Calu3 (cell line): ENCODE data around the gene ZNF507. TPM values are rescaled to one million over a fixed set of nuclear protein-coding genes. Genes with fewer than 3 reads are reported as not detected.

Experiments
- BruUV-seq: library from RNA; stranded (reverse); fragments of 400-500 nt; replicated peaks from 2 replicates; lab custom pipeline; 2021; lab: Mats Ljungman, UMichigan
- CTCF ChIA-PET: fragments of 300-600 bp; sonication (Branson Sonifier 250); formaldehyde crosslinking; loops from one replicate; lab custom pipeline; 2022; ENCODE audit warnings: antibody characterized with exemption; lab: Charles Lee
- DNase-seq: peaks from one replicate; pipeline ENCODE4 v3.0.0; 2022
- H3K27ac Mint-ChIP-seq: one replicate; pipeline ENCODE4 v1.8.0; 2022; ENCODE audit warnings: mixed read lengths; ENCODE audit not compliant: unreplicated experiment
- H3K27me3 Mint-ChIP-seq: one replicate; pipeline ENCODE4 v1.8.0; 2022; ENCODE audit warnings: mixed read lengths; ENCODE audit not compliant: unreplicated experiment
- H3K36me3 Mint-ChIP-seq: one replicate; pipeline ENCODE4 v1.8.0; 2022; ENCODE audit warnings: mild to moderate bottlenecking, moderate library complexity, mixed read lengths; ENCODE audit not compliant: insufficient read depth, unreplicated experiment
- H3K4me1 Mint-ChIP-seq: one replicate; pipeline ENCODE4 v1.8.0; 2022; ENCODE audit warnings: mild to moderate bottlenecking, low read depth, mixed read lengths; ENCODE audit not compliant: unreplicated experiment
- H3K4me3 Mint-ChIP-seq: one replicate; pipeline ENCODE4 v1.8.0; 2022; ENCODE audit warnings: mild to moderate bottlenecking, low read depth, moderate library complexity, mixed read lengths; ENCODE audit not compliant: unreplicated experiment
- H3K9me3 Mint-ChIP-seq: one replicate; pipeline ENCODE4 v1.8.0; 2022; ENCODE audit warnings: low read depth, mixed read lengths; ENCODE audit not compliant: unreplicated experiment
- intact Hi-C: fragments of 100-400 bp; cut with micrococcal nuclease; formaldehyde crosslinking; loops from one replicate; pipeline ENCODE4 v1.10.0; 2022; ENCODE audit not compliant: unreplicated experiment
- total RNA-seq: library from RNA; stranded (reverse); gene quantifications from 2 replicates; pipeline ENCODE4 v1.2.3, GENCODE V29; 2022
- TF ChIP-seq, protein P1 (sequence below): fragments of 200-600 bp; IDR thresholded peaks from one replicate; pipeline ENCODE4 v1.8.0; 2022; ENCODE audit warnings: antibody characterized with exemption; ENCODE audit not compliant: unreplicated experiment

The ZNF507 gene
- total RNA-seq, 1 experiment from 2014 or later = 31.5 TPM

- H3K4me3 Mint-ChIP-seq = no peak overlapping the region
- no peaks in the 10 kb centered on the region for H3K9me3 Mint-ChIP-seq
- CTCF ChIA-PET = no interaction called here
These were observed 12.2 kb upstream of the ZNF507 start for GRCh38 chr19:32333227-32333626.

GRCh38 chr19:32336259-32337083, 8.9 kb upstream of the ZNF507 start:
- Mint-ChIP-seq H3K27ac (no peak overlapping the region), H3K27me3 (peaks cover 42% of the 10 kb centered on the region), H3K9me3 (no peaks in the 10 kb centered on the region), H3K4me1 (peaks cover 13% of the 10 kb centered on the region), H3K36me3 (peaks cover 4% of the 10 kb centered on the region), H3K4me3 (no peak overlapping the region)
- CTCF ChIA-PET = interaction anchor here (1.0 to 1.9 kb wide), 4 partner anchors 14 to 245 kb away, joined by 3 to 6 read pairs (median 4); partner anchors contain the start of gene PDCD5
- DNase-seq = no peak
- TF ChIP-seq, protein P1, sequence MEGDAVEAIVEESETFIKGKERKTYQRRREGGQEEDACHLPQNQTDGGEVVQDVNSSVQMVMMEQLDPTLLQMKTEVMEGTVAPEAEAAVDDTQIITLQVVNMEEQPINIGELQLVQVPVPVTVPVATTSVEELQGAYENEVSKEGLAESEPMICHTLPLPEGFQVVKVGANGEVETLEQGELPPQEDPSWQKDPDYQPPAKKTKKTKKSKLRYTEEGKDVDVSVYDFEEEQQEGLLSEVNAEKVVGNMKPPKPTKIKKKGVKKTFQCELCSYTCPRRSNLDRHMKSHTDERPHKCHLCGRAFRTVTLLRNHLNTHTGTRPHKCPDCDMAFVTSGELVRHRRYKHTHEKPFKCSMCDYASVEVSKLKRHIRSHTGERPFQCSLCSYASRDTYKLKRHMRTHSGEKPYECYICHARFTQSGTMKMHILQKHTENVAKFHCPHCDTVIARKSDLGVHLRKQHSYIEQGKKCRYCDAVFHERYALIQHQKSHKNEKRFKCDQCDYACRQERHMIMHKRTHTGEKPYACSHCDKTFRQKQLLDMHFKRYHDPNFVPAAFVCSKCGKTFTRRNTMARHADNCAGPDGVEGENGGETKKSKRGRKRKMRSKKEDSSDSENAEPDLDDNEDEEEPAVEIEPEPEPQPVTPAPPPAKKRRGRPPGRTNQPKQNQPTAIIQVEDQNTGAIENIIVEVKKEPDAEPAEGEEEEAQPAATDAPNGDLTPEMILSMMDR = no peak
- BruUV-seq = no TSS peak
- intact Hi-C loops = no loop called here

More at GRCh38 chr19:32333227-32333626, 12.2 kb upstream of the ZNF507 start:
- Mint-ChIP-seq H3K27me3 (peaks cover 54% of the 10 kb centered on the region), H3K27ac (no peak overlapping the region), H3K36me3 (no peaks in the 10 kb centered on the region), H3K4me1 (peaks cover 13% of the 10 kb centered on the region)
- DNase-seq = no peak
- intact Hi-C loops = no loop called here
- TF ChIP-seq, protein P1 = no peak
- no TSS peak for BruUV-seq

DNA sequence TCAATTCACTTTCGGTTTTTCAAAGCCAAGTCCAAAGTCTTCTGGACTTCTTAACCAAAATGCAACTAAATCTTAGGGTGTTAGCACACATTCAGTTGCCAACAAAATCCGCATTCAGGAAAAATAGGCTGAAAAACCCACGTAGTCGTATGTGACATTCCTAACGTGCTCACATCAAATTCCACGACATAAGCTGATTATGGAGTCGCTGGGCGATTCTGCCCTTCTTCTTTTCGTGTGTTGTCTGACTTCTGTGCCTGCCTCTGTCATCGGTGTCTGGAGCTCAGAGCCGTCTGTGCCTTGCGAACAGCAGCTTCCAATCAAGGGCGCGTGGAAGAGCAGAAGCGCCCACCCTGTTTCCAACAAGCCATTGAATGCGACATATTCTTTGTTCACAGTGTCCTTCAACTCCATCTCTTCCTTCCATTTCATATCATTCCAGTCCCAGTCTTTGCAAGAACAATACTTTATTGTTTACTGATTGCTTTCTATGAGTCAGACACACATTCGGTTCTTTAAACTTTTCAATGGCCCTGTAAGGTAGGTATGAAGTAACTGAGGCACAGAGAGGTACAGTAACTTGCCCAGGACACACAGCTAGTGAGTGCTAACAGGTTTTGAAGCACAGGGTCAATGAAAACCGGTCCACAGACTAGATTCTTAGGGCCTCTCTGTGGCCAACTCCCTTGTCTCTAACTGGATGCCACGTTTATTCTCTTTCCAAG, 8.2 kb upstream of the ZNF507 start:
- BruUV-seq = no TSS peak
- CTCF ChIA-PET = interaction anchor here (0.6 to 1.9 kb wide), 6 partner anchors 14 to 1212 kb away, joined by 3 to 6 read pairs (median 4); partner anchors contain the start of gene PDCD5
- H3K27me3 Mint-ChIP-seq = peaks cover 38% of the 10 kb centered on the region
- peaks cover 4% of the 10 kb centered on the region for H3K36me3 Mint-ChIP-seq
- no peaks in the 10 kb centered on the region for H3K9me3 Mint-ChIP-seq
- no peak overlapping the region for H3K4me3 Mint-ChIP-seq
- intact Hi-C loops = no loop called here
- peaks cover 13% of the 10 kb centered on the region for H3K4me1 Mint-ChIP-seq
- TF ChIP-seq, protein P1 = no peak
- no peak for DNase-seq
- no peak overlapping the region for H3K27ac Mint-ChIP-seq

DNA sequence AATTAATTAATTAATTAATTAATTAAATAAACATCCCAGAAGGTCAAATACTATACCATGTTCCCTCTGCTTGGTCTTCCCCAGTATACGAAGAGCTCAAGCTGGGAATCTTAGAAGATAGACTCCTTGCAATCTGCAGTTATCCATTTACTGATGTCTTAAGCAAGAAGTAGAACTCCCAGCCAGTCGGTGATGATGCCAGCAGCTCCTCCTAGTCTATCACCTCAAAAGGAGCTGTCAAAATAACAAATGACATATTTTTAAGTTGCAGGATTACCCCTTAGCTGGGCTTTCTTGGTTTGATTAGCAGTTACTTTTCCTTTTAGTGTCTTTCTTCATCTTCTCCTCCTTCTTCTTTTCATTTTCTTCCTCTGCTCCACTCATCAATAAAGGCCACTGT, 6.0 kb upstream of the ZNF507 start:
- peaks cover 25% of the 10 kb centered on the region for H3K27me3 Mint-ChIP-seq
- TF ChIP-seq, protein P1 = no peak

More for the DNA sequence above, 6.0 kb upstream of the ZNF507 start:
- BruUV-seq = no TSS peak
- peaks cover 4% of the 10 kb centered on the region for H3K36me3 Mint-ChIP-seq
- intact Hi-C loops = no loop called here
- CTCF ChIA-PET = interaction anchor here (0.5 to 1.4 kb wide), 4 partner anchors 19 to 231 kb away, joined by 3 to 5 read pairs (median 4); no protein-coding TSS in a partner anchor
- H3K27ac Mint-ChIP-seq = no peak overlapping the region
- H3K4me1 Mint-ChIP-seq = peaks cover 13% of the 10 kb centered on the region
- H3K9me3 Mint-ChIP-seq = no peaks in the 10 kb centered on the region
- H3K4me3 Mint-ChIP-seq = no peak overlapping the region
- no peak for DNase-seq
